ENCODE measurements around the gene PWP2.
"Not testable (repeated sequence)": the region's sequence is repeated elsewhere in the genome, so short reads cannot be mapped to it uniquely, and the experiment has no call there.

Gene PWP2

DNA sequence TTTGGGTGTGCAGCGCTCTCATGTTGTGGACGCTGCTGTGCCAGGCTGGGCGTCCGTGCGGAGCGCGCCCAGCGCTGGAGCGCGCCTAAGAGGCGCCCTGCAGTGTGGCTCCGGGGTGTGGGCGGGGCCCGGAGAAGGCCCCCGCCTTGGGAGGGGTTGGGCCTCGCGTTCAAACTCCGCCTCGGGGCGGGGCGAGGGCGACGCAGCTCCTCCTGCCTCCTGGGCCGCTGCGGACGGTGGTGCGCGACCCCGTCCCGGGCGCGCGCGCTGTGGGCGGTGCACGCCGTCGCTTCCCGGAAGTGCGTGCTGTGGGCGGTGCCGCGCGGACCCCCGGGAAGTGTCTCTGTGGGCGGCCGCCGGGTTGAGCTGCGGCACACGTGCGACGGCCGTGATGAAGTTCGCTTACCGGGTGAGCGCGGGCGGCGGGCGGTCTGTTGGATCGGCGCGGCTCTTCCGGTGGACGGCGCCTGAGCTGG lies at the start of gene PWP2:
Gene PWP2, plus strand, starts transcription at position 374 of the 476 bp plus-strand sequence. Its CDS starts 18 bp downstream, at position 392.
- DNase-seq = not testable (repeated sequence)

DNA sequence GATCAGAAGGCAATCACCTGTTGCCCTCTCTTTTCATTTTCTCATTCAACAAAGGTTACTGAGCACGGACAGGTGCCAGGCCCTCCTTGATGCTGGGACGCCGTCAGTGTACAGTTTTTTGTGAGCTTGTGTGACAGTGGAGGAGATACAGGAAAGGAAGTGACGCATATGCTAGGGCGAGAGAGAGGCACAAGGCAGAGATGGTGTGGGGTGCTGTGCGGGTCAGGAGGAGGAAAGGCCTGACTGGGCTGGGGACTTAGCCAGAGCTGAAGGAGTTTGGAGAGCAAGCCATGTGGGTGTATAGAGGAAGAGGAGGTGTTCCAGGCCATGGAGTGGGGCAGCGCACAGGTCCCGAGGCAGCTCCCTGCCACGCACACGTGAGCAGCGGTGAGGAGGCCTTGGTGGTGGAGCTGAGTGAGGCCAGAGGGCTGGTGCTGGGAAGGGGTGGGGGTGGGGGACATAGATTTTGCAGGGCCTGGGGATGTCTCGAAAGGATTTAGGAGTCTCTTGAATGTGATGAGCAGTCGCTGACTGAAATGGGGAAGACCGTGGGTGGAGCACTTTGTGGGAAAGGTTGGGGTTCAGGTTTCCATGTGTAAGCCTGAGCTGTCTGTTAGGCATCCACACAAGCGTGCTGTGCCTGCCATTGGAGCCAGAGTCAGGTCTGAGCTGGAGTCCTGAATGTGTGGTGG lies 49.1 kb upstream of the PWP2 start:
- no peak for DNase-seq

DNA sequence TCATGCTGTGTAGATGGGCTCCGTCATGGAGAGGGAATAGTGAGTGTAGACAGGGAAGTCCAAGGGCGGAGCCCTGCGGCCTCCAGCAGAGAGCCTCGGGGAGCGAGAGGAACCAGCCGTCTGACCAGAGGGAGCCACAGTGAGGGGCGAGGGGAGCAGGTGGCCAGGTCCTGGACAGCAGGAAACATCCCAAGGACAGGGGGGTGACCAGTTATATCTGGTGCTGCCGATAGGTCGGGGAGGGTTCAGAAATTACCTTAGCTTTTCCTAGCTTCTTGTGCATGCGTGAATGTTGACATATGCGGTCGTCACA lies 48.6 kb upstream of the PWP2 start:
- no peak for DNase-seq

- no peak for DNase-seq
Measured at GRCh38 chr21:44058981-44059380, 48.2 kb upstream of the PWP2 start.

GRCh38 chr21:44059710-44060109 lies 47.5 kb upstream of the PWP2 start:
- no peak for DNase-seq

- no peak for DNase-seq
Measured at GRCh38 chr21:44062380-44062779, 44.8 kb upstream of the PWP2 start.

- DNase-seq = no peak
Measured at GRCh38 chr21:44063151-44063912, 43.9 kb upstream of the PWP2 start.

DNA sequence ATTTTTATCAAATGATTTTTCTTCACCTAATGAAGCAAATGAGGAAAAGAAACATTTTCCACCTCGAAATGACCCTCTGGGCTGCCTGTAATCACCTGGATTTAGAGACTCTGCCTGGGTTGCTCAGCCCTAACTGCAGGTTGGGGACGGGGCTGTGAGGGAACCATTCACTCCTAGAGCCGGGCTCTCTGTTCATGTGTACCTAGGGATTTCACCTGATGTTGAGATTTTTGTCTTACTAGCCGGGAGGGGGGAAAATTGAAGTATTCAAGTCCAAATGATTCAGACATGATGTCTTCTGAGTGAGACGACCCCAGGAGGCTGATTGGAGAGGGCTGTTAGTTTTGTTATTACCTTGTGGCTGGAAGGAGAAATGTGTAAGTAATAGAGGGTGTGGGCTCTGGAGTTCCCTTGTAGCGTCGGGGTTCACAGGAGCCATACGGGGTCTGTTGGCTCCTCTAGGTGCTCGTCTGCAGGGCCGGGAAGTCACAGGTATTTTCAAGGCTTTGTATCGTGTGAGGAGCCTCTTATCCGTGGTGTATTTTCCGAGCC lies 42.3 kb upstream of the PWP2 start:
- DNase-seq = no peak

DNA sequence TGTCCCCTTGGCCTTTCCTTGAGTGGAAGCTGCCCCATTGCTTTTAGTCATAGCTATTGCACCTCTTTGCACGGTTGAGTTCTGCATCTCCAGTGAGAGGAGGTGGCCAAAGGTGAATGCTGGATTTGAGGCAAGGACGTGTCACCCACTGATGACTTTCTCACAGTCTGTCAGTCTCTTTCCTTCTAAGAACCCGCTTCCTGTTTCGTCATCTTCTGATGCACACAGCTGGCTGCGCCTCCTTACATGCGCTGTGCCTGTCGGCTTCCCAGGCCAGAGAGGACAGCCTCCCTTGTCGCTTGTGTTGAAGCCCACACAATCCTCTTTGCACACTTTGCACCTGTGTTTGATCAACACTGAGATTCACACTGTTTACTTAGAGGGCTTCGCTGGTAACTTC lies 41.8 kb upstream of the PWP2 start:
- DNase-seq = peak; percentile 82 to 85

- no peak for DNase-seq
Measured at GRCh38 chr21:44066116-44066515, 41.1 kb upstream of the PWP2 start.

GRCh38 chr21:44067011-44067839 lies 40.0 kb upstream of the PWP2 start:
- DNase-seq = no peak

GRCh38 chr21:44070391-44070790 lies 36.8 kb upstream of the PWP2 start:
- no peak for DNase-seq

DNA sequence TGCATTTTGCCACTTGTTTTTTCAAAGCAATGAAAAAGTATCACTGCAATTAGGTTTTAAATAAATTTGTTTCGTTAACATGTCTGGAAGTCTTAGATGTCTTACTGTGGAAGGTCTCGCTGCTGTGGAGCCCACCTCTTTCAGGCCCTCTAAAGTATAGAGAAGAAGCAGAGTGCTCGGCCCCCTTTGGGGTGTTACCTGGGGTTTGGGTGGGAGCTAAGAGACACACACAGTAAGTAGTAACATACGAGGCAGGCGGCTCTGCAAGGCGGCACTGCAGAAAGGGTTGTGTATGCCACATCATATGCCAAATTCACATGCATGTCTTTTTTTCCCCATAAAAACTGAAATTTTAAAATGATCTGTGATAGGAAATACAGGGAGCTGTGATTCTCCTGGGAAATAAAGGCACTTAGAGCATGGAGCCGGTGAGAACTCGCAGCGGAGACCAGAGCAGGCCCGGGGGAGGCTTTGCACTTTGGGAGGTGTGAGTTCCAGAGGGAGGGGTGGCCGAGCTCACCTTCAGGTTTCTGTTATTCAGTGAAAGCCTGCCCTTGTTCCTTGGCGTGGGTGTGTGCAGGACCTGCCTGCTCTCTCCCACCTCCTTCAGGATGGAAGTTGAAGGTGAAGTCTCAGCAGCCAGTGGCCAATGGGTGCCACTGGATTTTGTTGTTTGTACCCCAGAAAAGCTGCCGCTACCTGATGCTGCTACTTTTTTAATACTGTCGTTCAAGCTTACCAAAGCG lies 35.7 kb upstream of the PWP2 start:
- DNase-seq = no peak

- no peak for DNase-seq
Measured at GRCh38 chr21:44072111-44072510, 35.1 kb upstream of the PWP2 start.

DNA sequence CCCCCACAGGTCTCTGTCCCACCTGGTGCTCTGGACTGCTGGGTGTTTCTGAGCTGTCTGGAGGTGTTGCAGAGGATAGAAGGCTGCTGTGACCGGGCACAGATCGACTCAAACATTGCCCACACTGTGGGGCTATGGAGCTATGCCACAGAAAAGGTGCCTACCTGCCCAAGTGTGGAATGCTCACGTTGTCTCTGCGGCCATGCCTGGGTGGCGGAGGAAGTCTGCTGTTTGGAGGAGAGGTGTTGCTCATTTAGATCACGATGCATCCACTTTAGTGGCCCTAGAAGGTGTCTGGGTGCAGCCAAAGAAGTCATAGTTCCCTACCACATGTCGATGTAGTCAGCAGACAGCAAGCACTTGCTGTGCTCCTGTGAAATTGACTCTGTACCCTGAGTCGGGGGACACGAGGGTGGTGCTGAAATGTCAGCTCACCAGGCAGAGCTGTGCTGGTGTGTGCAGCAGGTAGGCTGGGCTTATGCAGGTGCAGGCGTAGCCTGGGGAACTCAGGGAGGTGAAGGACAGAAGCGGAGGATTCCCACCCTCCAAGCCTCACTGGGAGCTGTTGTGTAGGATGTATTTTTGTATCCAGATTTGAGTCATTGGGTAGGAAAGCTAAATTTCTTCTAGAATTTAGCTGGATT lies 32.8 kb upstream of the PWP2 start:
- DNase-seq = no peak

GRCh38 chr21:44076316-44076715 lies 30.9 kb upstream of the PWP2 start:
- DNase-seq = no peak

DNA sequence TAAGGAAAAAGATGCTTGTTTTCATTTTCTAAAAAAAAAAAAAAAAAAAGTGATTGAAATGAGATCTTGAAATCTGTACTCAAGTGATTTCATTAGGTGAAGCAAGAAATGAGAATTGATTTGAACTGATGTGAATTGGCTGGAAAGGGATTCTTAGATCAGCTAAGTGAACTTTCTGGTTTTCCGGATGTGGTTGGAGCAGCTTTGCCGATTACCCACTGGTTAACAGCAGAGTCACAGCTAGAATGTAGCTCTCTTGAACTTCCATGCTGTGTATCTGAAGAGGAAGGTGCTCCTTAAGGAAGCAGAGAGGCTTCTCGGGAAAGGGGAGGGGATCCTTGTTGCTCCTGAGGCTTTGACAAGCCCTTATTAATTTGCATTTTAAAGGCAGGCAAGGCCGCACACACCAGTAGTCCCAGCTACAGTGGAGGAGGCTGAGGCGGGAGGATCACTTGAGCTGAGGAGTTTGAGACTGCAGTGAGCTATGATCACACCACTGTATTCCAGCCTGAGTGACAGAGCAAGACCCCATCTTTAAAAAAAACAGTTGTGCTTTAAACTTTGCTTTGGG lies 28.7 kb upstream of the PWP2 start:
- DNase-seq = no peak

- no peak for DNase-seq
Measured at GRCh38 chr21:44079446-44079845, 27.8 kb upstream of the PWP2 start.

DNA sequence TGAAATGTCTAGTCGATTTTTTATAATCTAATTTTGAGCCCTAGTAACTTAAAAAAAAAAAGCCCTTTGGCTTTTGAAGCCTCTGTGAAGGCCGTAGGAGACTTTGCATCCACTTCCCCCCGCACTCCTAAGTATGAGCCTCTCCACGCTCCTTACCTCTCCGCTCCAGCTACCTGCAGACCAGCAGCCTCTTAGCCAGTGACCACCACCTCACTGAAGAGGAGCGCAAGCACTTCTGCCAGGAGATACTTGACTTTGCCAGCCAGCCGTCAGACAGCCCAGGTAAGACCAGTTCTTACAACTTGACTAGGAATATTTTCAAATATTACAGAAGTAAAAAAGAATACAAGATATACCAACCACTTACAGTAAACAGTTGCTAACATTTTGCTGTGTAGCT lies 27.4 kb upstream of the PWP2 start:
- DNase-seq = no peak

DNA sequence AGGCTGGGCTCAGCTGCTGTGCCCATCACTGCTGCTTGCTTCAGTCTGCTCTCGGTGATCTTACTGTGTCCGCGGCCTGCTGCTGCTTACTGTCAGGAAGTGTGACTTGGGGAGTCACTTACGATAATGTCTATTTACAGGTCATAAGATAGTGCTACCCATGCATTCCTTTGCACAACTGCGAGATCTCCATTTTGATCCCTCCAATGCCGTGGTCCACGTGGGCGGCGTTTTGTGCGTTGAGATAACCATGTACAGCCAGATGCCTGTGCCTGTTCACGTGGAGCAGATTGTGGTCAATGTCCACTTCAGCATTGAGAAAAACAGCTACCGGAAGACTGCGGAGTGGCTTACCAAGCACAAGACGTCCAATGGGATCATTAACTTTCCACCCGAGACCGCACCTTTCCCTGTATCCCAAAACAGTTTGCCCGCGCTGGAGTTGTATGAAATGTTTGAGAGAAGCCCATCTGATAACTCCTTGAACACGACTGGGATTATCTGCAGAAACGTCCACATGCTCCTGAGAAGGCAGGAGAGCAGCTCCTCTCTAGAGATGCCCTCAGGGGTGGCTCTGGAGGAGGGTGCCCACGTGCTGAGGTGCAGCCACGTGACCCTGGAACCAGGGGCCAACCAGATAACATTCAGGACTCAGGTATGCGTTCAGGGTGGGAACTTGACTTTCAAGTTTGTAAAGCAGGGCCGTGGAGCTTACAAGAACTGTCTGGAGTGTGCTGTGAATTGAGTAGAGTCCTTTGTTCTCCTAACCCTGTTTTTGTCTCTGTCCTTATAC lies 24.4 kb upstream of the PWP2 start:
- no peak for DNase-seq

Data from Kasumi-1 (cell line).